ENCODE results near the gene CASK.
"Not testable (repeated sequence)": the region's sequence is repeated elsewhere in the genome, so short reads cannot be mapped to it uniquely, and the experiment has no call there.

Gene CASK

GRCh38 chrX:41684940-41685339 lies 238.4 kb downstream of the CASK start:
- no peak for DNase-seq

- DNase-seq: no peak
These were observed 239.2 kb downstream of the CASK start for GRCh38 chrX:41684138-41684537.

- no peak for DNase-seq
These were observed 245.9 kb downstream of the CASK start for GRCh38 chrX:41677183-41678060.

GRCh38 chrX:41676361-41676760 lies 247.0 kb downstream of the CASK start:
- not testable (repeated sequence) for DNase-seq

GRCh38 chrX:41672643-41673042 lies 250.7 kb downstream of the CASK start:
- DNase-seq: peak in 1 of 5 experiments; percentile 52

GRCh38 chrX:41671082-41671481 lies 252.3 kb downstream of the CASK start:
- DNase-seq: no peak

GRCh38 chrX:41670112-41670511 lies 253.2 kb downstream of the CASK start:
- DNase-seq: no peak

GRCh38 chrX:41667631-41668030 lies 255.7 kb downstream of the CASK start:
- DNase-seq: peak in 1 of 5 experiments; percentile 48

- DNase-seq: peak in 1 of 5 experiments; percentile 63
These were observed 257.1 kb downstream of the CASK start for GRCh38 chrX:41666251-41666650.

- no peak for DNase-seq
These were observed 257.7 kb downstream of the CASK start for GRCh38 chrX:41665686-41666085.

GRCh38 chrX:41664908-41665307 lies 258.4 kb downstream of the CASK start:
- no peak for DNase-seq

- DNase-seq: no peak
These were observed 258.9 kb downstream of the CASK start for GRCh38 chrX:41664375-41664901.

- no peak for DNase-seq
These were observed 261.8 kb downstream of the CASK start for GRCh38 chrX:41661366-41662095.

GRCh38 chrX:41655631-41656030 lies 267.7 kb downstream of the CASK start:
- no peak for DNase-seq

GRCh38 chrX:41655101-41655500 lies 268.3 kb downstream of the CASK start:
- DNase-seq: no peak

- DNase-seq: no peak
These were observed 270.2 kb downstream of the CASK start for GRCh38 chrX:41653125-41653524.

GRCh38 chrX:41646201-41646600 lies 277.2 kb downstream of the CASK start:
- not testable (repeated sequence) for DNase-seq

GRCh38 chrX:41634284-41634683 lies 289.1 kb downstream of the CASK start:
- DNase-seq: no peak

- DNase-seq: no peak
These were observed 293.3 kb downstream of the CASK start for GRCh38 chrX:41630091-41630490.

- DNase-seq: no peak
These were observed 293.8 kb downstream of the CASK start for GRCh38 chrX:41629539-41629938.

- no peak for DNase-seq
These were observed 302.1 kb downstream of the CASK start for GRCh38 chrX:41621222-41621723.

- DNase-seq: no peak
These were observed 304.1 kb downstream of the CASK start for GRCh38 chrX:41619221-41619620.

- no peak for DNase-seq
These were observed 306.4 kb downstream of the CASK start for GRCh38 chrX:41616935-41617334.

Data from T-helper 2 cell (primary cell).